SK-MEL-5 (cell line): ENCODE measurements around the gene BTNL3. TPM values are rescaled to one million over a fixed set of nuclear protein-coding genes. Genes with fewer than 3 reads are reported as not detected.

ENCODE experiments used
- small RNA-seq, 2 experiments: library from RNA; depleted of rRNA; stranded (forward); fragments of <200 nt; gene quantifications; one replicate each; pipeline ENCODE3, GENCODE V24; 2014
- total RNA-seq: library from RNA; depleted of rRNA; stranded (reverse); fragments of >200 nt; shearing (Covaris generic); gene quantifications from 2 replicates; pipeline ENCODE4 v1.2.3, GENCODE V29; 2014; rRNA removed

BTNL3 gene
- total RNA-seq, 1 experiment from 2014 or later = not detected

Small RNAs within 50 kb of the gene (small RNA-seq; reads per million reads assigned to genes)
- gene MIR8089 (0 reads per million in 2 experiments), gene RNU6-1036P (0 reads per million in 2 experiments), gene RPS29P12 (0 reads per million in 2 experiments)

Other genes starting within 250 kb of the BTNL3 start
- not detected in 2 replicates for gene OR2Y1, start 248.8 kb upstream of the BTNL3 start, total RNA-seq
- gene MGAT1, start 186.0 kb upstream of the BTNL3 start, total RNA-seq = 39.6 and 42.3 TPM in 2 replicates
- 10.4 and 17.5 TPM in 2 replicates for gene ZFP62, start 127.6 kb upstream of the BTNL3 start, total RNA-seq
- gene BTNL8, start 89.7 kb upstream of the BTNL3 start, total RNA-seq = 0.08 TPM in 1 of 2 replicates, not detected in the other
- 0.16 and 0.48 TPM in 2 replicates for gene BTNL9, start 51.4 kb downstream of the BTNL3 start, total RNA-seq
- gene OR2V1, start 142.3 kb downstream of the BTNL3 start, total RNA-seq = not detected in 2 replicates
- gene OR2V2, start 158.7 kb downstream of the BTNL3 start, total RNA-seq = not detected in 2 replicates
- 4.1 and 6.8 TPM in 2 replicates for gene TRIM7, start 216.3 kb downstream of the BTNL3 start, total RNA-seq
- gene TRIM41, start 234.4 kb downstream of the BTNL3 start, total RNA-seq = 14.4 and 17.9 TPM in 2 replicates